Left ventricle myocardium superior (tissue), 1 donor: Measurements from ENCODE around the gene PRDM11. TPM values are rescaled to one million over a fixed set of nuclear protein-coding genes. Genes with fewer than 3 reads are reported as not detected.
"Not testable (repeated sequence)": the region's sequence is repeated elsewhere in the genome, so short reads cannot be mapped to it uniquely, and the experiment has no call there.

Source experiments
- ATAC-seq: fragments of 200-7000 bp; cut with Tn5 transposase; one replicate; pipeline ENCODE4 v1.9.1; 2020; ENCODE audit warnings: mild to moderate bottlenecking, moderate library complexity
- DNase-seq: peaks from one replicate; pipeline ENCODE4 v3.0.0-alpha.2; 2020
- intact Hi-C: fragments of 100-400 bp; cut with micrococcal nuclease; formaldehyde crosslinking; loops from one replicate; pipeline ENCODE4 v1.11.0; 2022
- total RNA-seq: library from RNA; stranded (reverse); fragmentation: NEBNext Ultra II Directional; extraction: Animal tissue kit (Norgen Biotek cat#: 25700); gene quantifications from one replicate; pipeline ENCODE4 v1.2.1, GENCODE V29; 2021
- donor health status: DM: no; HTN: yes; CAD: no; lungs with severe emphysema.

The PRDM11 gene
- total RNA-seq, 1 donor from 2014 or later, result 16.9 TPM

DNA sequence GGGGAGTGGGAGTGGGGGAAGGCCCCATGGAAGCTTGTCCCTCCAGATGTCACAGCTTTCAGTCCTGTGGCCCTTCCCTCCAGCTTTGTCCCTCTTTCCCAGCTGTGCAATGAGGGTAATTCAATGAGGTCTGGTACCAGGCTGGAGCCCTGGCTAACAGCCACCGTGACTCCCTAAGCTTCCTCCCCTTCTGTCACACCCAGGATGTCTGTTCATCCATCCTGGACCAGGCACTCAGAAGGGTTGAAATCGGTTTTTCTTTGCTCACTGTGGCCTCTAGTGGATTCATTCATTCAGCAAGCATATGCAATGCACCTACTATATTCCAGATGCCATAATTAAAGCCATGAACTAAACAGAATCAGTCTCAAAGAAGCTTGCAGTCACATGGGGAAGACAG is 101.0 kb downstream of the PRDM11 start:
- ATAC-seq, result no peak
- intact Hi-C loops, result no loop called here
- DNase-seq, result no peak

DNA sequence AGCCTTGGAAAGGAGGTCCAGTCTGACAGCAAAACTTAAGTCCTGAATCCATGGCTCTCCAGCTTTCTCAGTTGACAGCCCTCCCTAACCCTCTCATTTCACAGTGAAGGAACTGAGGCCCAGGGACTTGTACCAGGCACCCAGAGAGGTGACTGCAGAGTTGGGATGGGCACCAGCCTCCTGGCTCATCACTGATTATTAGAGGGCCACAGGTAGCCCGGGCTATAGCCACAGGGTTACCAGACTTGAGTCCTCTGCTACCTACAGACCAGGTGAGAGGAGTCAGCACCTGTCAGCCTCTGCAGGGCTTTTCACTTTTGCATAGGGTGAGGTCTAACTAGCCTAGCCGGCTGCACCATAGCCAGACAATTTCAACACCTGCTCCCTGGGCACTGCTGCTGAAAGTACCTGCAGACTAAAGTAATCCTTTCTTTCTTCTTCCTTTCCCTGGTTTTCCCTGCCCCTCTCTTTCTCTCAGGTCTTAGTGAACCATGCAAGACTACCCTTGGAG is 102.1 kb downstream of the PRDM11 start:
- intact Hi-C loops, result no loop called here
- DNase-seq, result no peak
- ATAC-seq, result no peak

DNA sequence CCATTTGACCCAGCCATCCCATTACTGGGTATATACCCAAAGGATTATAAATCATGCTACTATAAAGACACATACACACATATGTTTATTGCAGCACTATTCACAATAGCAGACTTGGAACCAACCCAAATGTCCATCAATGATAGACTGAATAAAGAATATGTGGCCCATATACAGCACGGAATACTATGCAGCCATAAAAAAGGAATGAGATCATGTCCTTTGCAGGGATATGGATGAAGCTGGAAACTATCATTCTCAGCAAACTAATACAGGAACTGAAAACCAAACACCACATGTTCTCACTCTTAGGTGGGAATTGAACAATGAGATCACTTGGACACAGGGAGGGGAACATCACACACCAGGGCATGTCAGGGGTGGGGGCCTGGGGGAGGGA is 102.9 kb downstream of the PRDM11 start:
- ATAC-seq, DNase-seq, intact Hi-C loops: not testable (repeated sequence)

DNA sequence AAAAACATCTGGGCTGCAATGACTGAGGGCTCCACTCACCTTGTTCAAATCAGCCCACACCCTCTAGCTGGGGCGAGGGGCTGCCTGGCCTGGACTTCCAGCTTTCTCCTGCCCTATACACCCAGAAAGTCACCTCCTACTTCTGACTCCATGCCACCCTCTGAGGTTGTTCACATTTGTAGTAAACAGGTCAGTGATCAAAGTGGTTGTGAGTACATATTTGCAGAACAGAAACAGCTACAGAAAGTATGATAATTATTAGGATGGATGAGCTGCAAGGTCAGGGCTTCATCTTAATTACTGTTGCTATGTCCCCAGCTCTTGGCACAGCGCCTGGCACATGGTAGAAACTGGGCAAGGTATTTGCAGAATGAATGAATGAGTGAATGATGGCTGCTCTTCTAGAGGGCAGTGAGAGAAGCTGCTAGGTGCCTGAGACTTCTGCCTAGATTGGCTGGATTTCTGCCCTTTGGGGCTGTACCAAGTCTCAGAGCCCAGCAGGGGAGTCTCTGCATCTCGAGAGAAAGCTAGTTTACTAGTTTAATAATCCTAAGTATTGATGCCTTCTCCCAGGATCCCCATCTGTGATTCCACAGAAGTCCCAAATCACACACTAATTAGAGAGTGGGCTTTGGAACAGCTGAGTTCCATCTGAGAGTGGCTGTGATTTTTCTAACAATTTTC is 103.7 kb downstream of the PRDM11 start:
- ATAC-seq (no peak), DNase-seq (no peak)
- intact Hi-C loops, result no loop called here

DNA sequence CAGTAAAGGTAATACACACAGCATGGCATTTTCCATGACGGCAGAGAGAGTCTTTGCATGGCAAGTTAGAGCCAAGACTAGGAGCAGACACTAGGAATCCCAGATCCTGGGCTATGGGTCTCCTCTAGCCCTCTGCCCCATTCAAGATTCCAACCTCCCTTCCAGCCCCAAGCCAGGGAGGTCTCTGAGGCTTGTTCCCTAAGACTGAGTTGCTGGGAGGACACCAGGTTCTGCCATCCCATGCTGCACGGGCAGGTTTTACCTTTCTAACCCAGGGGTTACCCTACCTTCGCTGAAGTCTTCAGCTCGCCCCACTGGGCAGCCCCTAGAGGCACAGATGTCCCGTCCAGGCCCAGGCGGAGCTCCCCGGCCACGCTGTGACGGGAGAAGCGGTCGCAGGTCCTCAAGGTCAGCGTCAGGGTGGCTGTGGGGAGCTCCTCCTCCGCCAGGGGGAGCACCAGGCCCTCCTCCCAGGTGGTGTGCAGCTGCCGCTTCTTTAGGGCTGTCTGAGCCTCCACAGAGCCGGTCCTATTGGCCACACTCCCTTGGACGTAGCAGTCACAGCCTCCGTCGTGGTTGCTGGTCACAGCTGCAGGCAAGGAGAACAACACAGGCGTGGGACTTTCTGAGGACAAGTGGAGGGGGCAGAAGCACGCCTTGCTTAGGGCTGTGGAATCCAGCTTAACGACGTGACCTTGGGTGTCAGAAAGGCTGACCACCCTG is 105.9 kb downstream of the PRDM11 start:
- ATAC-seq (peak; percentile 97), DNase-seq (peak; percentile 79)
- intact Hi-C loops, result no loop called here

DNA sequence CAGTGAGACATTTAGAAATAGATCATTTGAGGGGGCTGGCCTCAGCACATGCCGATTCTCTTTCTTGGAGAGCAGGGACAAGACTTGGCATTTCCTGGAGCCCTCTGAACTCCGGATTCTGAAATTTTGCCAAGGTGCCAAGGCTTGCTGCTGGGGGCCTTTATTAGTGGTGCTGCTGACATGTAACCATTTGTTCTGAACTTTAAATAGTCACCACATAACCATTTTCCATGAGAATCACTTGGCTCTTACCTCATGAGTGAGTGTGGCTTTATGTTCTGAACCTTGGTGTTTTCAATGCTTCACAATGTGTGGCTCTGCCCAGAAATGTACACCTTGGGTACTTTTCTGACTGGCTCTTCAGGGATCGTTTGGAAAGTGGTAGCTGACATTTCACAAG is 106.4 kb downstream of the PRDM11 start:
- ATAC-seq (no peak), DNase-seq (no peak)
- intact Hi-C loops, result no loop called here

DNA sequence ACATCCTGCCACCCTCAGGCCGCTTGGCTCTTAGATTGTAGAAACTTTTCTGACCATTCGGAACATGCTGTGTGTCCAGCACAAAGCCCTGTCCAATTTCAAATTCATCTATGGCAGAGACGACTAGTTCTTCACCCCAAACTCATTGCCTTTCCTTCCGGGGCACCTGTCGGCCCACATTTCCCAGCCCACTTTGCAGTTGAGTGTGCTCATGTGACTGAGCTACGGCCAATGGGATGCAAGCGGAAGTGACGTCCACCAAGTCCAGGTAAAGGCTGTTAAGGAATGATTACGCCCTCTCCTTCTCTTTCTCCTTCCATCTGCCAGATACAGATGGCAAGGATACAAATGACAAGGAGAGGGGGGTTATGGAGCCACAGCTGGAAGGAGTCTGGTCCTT is 107.2 kb downstream of the PRDM11 start:
- ATAC-seq, result no peak
- DNase-seq, result no peak
- intact Hi-C loops, result no loop called here

DNA sequence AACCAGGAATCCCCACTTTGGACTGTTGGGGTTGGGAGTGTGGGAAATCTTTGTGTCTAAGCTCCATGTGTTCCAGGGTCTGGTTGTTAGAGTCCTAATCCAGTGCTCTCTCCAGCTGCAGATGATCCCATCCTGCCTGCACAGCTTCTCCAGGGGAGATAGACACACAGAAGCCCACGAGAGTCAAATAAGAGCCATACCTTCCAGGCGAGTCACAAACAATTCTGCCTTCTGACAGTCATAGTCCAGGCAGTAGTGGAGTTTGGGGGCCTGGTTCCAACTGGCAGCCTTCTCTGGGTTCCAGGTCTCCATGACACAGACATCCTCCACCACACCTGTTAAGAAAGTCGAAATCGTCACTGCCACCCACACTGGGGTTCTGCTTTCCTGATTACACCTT is 107.6 kb downstream of the PRDM11 start:
- ATAC-seq (no peak), DNase-seq (no peak)
- intact Hi-C loops, result no loop called here

DNA sequence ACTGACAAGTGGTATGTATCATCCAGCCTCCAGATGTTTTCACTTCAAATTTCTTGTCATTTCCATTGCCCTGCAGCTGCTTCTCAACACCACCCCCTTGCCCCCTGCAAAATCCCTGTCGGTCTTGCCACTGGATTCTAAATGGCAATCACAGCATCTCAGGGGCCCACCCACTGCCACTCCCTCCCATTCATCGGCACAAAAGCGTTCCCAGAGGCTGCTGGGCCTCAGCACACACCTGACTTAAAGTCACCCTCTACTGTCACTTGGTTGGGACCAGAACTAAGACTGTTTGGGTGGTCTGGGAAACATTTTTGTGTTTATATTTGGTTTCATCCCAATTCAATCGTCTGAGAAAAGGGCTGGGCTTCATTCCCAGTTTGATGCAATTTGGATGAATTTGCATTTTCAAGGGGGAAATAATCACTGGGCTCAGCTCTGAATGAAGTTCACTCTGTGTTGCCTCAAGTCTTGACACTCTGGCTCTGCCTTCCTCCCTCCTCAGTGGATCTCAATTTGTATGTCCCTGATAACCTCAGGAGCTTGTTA is 112.6 kb downstream of the PRDM11 start:
- intact Hi-C loops, result no loop called here

DNA sequence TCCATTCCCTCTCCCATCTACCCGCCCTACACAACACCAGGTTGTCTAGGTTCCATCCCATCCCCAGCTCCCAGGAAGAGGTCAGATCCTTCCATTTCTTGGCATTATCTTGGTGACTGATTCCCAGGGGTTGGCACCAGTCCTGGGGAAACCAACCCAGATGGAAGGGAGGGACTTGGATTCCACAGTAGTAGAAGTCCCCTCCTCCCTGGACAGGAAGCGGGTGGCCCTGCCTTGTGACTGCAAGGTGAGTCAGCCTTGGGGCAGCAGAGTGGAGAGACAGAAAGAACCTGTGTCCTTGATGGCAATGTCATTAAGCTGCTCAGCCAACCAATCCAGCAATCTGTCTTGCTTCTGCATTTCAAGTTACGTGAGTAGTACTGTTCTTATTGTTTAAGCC is 113.2 kb downstream of the PRDM11 start:
- DNase-seq, result no peak
- no peak for ATAC-seq
- intact Hi-C loops, result no loop called here

More for the DNA sequence above, 112.6 kb downstream of the PRDM11 start:
- ATAC-seq (no peak), DNase-seq (no peak)

DNA sequence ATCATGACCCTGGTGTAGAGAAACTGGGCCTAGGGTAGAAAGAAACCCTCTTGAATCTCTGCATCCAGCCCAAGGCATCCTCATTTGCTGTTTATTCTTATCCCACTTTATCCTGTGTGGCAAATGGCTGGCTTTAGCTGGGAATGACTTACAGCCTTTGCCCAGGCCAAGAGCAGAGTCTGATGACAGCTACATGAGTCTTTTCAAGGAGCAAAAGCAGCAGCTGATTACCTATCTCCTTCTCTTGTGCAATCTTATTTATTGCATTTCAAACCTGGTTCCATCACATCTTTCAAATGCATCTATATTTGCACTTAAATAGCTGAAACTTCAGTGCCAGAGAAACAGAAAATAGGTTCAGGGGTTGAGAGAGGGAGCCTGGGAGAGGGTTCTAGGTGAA is 113.6 kb downstream of the PRDM11 start:
- intact Hi-C loops, result no loop called here
- ATAC-seq (no peak), DNase-seq (no peak)

DNA sequence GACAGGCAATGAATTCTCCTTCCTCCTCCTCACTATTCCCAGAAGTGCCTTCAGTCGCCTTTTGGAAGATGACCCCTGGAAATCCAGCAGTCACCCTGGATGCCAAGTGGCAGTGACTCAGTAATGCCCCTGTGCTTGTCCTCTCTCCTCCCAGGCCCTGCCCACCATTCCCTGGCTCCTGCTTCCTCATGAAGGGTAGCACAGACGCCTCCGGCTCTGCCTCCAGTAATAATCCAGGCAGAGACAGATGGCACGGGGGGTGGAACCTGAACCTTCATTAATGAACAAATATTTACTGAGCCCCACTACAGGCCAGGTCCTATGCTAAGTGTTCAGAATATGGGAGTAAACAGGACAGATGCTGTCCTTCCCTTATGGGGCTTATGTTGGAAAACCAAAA is 116.5 kb downstream of the PRDM11 start:
- intact Hi-C loops, result no loop called here
- DNase-seq (no peak), ATAC-seq (no peak)

DNA sequence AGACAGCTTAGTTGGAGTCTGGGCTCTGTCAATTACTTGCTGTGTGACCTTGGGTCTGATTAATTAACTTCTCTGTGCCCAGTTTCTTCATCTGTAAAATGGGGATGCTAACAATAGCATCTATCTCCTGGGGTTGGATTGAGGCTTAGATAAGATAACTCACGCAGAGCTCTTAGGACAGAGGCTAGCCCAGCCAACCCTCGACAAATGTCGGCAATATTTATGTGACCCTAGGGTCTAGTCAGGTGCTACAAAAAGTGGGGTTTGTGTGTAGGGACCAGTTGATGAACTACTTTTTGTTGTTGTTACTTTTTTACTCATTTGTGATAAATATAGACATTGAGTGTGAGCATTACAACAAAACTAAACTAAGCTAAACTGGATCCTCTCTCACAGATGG is 117.3 kb downstream of the PRDM11 start:
- ATAC-seq, result no peak
- DNase-seq, result no peak
- intact Hi-C loops, result no loop called here

DNA sequence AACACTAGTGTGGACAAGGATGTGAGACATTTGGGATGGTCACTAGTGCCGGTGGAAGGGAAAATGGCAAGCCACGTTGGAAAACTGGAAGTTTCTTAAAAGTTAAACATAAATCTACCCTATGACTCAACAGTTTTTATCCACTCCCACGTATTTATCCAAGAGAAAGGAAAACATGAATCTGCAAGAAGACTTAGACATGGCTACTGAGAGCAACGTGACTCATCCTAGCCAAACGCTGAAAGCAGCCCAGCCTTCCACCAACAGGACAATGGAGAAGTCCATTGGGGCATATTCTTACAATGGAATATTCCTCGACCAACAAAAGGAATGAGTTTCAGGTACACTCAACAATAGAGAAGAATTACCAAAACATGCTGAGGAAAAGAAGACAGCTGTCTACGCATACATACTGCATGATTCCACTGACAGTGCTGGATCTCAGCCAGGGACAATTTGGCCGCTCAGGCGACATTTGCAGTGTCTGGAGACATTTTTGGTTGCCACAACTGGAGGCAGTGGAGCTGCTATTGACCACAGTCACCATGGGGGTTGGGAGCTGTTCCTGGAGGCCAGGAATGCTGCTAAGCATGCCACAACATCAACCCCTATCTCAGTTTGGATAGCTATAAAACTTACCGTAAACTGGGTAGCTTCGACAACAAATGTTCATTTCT is 118.5 kb downstream of the PRDM11 start:
- ATAC-seq, result no peak
- intact Hi-C loops, result no loop called here

DNA sequence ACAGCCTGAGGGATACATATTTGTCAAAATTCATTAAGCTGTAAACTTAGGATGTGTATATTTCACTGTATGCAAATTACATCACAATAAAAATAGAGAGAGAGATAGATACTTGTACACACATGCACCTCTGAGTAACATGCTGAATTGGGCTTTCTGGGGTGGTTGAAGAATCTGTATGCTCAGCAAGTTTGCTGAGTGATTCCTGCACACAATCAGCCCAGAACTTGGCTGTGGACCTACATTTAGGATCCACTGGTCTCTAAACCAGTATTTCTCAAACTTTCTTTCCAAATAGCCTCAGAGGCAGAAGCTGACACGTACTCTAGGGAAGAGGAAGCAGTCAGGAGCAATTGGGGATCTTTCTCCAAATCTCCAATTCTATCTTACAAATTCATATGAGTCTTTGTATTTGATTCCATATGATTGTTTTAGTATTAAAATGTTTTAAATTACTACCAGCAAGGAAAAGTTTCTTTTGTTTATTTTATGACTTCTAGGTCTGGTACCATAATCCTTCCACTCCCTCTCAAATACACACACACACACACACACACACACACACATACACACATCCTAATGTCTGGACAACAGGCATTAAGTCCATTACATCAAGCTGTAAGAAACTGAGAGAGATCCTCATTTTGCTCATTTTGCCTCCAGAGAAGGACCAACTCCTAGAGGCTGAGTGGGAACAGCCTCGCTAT is 119.7 kb downstream of the PRDM11 start:
- intact Hi-C loops, result no loop called here
- no peak for DNase-seq
- no peak for ATAC-seq

More for the DNA sequence above, 118.5 kb downstream of the PRDM11 start:
- DNase-seq, result no peak

DNA sequence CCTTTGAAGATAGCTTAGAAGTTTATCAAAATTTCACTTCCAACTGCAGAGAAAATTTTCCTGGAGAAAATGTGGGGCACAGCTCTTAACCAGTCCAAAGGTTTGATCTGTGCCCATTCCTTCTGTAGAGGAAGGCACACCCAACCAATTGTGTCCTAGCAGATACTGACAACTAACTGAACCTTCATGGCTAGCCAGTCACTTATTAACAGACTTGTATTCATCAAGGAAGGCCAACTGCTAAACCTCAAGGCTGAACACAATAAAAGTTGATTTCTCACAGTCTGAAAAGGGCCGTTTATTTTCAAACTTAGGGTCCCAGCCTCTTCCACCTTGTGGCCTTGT is 120.2 kb downstream of the PRDM11 start:
- no peak for ATAC-seq
- intact Hi-C loops, result no loop called here
- DNase-seq, result no peak

DNA sequence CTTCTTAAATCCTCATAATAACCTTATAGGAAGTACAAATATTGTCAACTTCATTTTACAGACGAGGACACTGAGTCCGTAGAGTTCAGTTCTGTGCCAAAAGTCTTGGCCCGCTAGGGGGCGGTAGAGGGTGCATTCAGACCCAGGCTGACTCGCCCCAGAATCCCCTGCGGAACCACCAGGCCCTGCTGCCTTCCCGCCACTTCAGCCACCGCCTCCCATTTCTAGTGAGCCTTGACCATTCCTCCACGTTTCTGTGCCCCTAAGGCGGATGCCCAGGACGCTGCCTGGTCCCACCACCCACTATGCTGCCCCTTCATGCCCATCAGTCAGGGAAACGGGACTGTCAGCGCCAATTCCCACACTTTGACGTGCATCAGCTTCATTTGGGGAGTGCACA is 120.6 kb downstream of the PRDM11 start:
- no peak for ATAC-seq
- intact Hi-C loops, result no loop called here
- no peak for DNase-seq

DNA sequence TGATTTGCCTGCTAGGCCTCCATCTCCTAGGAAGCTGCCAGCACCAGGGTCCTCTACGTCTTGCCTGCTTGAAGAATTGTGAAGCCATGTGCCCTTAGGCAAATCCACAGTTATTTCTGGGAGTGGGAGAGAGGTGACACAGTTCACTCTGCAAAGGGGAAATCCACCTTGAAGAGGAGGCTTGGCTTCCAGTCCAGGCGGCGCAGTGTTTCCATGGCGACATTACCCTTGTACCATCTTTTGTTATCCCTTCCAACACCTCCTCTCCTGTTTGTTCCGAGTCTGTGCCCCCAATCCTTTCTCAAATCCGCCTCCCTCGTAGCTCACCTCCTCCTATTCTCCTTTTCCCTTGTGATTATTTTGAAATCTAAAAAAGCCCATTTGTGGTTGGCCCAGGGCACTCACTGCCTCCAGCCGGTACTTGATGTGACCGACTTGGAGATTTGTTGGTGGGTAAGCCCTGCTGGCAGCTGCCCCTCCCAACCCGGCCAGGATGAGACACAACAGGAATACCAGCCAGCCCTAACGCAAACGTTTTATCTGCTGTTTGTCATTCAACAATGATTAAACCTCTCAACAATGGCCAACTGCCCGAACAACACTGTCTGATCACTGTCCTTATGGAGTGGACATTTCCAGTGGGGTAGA is 121.3 kb downstream of the PRDM11 start:
- DNase-seq (no peak), ATAC-seq (peak; percentile 45)
- intact Hi-C loops, result no loop called here

DNA sequence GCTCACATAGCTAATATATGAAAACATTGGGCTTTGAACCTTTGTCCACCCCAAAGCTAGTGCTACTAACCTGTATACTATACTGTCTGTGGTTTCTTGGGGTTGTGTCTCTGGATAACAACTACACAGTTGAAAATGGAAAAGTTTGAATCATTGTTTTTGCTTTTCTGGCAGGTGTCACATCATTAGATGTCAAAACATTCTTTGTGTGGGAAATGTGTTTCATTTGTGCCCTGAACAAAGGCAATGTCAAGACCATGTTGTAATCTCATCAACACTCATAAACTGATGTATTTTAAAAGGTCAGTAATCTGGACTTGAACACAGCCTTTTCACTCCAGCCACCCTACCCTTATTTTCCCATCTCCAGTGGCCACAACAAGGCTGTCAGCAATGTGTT is 123.2 kb downstream of the PRDM11 start:
- intact Hi-C loops, result no loop called here
- ATAC-seq (no peak), DNase-seq (no peak)
